Vagina (tissue), 2 donors: ENCODE data around the gene JAM3. TPM values are rescaled to one million over a fixed set of nuclear protein-coding genes. Genes with fewer than 3 reads are reported as not detected.

ENCODE experiments used
- DNase-seq, 2 donors: peaks; one replicate each; pipeline ENCODE4 v3.0.0-alpha.2; 2017; ENCODE audit errors: extremely low spot score in 2 of 2
- H3K27ac ChIP-seq: fragments of 200-600 bp; sonication (generic); one replicate; pipeline ENCODE4 v1.5.1; 2019
- H3K27me3 ChIP-seq: fragments of 200-600 bp; sonication (generic); one replicate; pipeline ENCODE4 v1.5.1; 2019
- H3K36me3 ChIP-seq, 2 donors: fragments of 200-600 bp; sonication (generic); one replicate each; pipeline ENCODE4 v1.5.1; 2017 to 2019
- H3K4me1 ChIP-seq: fragments of 200-600 bp; sonication (generic); one replicate; pipeline ENCODE4 v1.5.1; 2019
- H3K4me3 ChIP-seq, 2 donors: fragments of 200-600 bp; sonication (generic); 1 replicate in 1 of 2; 2 replicates in 1 of 2; pipeline ENCODE4 v1.5.1; 2016 to 2019
- H3K9me3 ChIP-seq: fragments of 200-600 bp; sonication (generic); one replicate; pipeline ENCODE4 v1.5.1; 2019
- POLR2A ChIP-seq, 2 donors: fragments of 450-650 bp; IDR thresholded peaks; one replicate each; pipeline ENCODE4 v1.6.1; 2017; ENCODE audit warnings: antibody characterized with exemption in 2 of 2, mild to moderate bottlenecking in 2 of 2, moderate library complexity in 2 of 2
- POLR2AphosphoS5 ChIP-seq, 2 donors: sonication (generic); formaldehyde crosslinking; IDR thresholded peaks; one replicate each; pipeline ENCODE4 v1.9.0; 2017; ENCODE audit warnings: antibody characterized with exemption in 2 of 2, mild to moderate bottlenecking in 2 of 2, low read depth in 1 of 2; ENCODE audit not compliant: insufficient read depth in 1 of 2
- intact Hi-C: fragments of 100-400 bp; cut with DNase I; formaldehyde crosslinking; loops from one replicate; pipeline ENCODE4 v1.15.1; 2023
- total RNA-seq: library from RNA; depleted of rRNA; stranded (reverse); fragments of >200 nt; gene quantifications from one replicate; pipeline ENCODE4 v1.2.3, GENCODE V29; 2016
- TF ChIP-seq, protein P1 (sequence below), 3 experiments: fragments of 450-650 bp in 2 of 3; fragments of 200-600 bp in 1 of 3; sonication (generic) in 1 of 3; IDR thresholded peaks; one replicate each; pipeline ENCODE4 v1.5.1; 2017 to 2019; ENCODE audit warnings: antibody characterized with exemption in 3 of 3, mild to moderate bottlenecking in 2 of 3, moderate library complexity in 2 of 3

JAM3 gene
- total RNA-seq, 1 donor from 2014 or later = 31.7 TPM

DNA sequence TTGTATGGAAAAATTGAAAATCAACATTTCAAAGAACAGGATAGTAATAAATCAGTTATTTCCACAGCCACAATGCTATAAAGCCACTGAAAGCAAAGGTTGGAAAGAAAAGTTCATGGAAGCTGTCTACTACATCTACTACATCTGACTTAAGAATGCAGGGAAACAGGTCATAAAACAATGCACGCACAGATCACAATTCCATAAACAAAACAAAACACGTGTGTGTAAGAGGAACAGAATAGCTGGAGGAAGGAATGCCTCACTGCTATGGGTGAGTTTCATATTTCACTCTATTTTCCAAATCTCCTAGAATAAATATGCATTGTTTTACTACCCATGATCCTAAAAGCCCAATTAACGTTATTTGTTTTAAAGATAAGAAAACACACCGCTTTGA lies 88.6 kb downstream of the JAM3 start:
- TF ChIP-seq POLR2A (IDR thresholded peaks at IDR 0.05) = no peak
- TF ChIP-seq POLR2AphosphoS5 (IDR thresholded peaks at IDR 0.05; ENCODE audit: insufficient read depth in 1 of 2, low read depth in 1 of 2) = no peak
- TF ChIP-seq, protein P1, sequence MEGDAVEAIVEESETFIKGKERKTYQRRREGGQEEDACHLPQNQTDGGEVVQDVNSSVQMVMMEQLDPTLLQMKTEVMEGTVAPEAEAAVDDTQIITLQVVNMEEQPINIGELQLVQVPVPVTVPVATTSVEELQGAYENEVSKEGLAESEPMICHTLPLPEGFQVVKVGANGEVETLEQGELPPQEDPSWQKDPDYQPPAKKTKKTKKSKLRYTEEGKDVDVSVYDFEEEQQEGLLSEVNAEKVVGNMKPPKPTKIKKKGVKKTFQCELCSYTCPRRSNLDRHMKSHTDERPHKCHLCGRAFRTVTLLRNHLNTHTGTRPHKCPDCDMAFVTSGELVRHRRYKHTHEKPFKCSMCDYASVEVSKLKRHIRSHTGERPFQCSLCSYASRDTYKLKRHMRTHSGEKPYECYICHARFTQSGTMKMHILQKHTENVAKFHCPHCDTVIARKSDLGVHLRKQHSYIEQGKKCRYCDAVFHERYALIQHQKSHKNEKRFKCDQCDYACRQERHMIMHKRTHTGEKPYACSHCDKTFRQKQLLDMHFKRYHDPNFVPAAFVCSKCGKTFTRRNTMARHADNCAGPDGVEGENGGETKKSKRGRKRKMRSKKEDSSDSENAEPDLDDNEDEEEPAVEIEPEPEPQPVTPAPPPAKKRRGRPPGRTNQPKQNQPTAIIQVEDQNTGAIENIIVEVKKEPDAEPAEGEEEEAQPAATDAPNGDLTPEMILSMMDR (IDR thresholded peaks at IDR 0.05) = no peak
- H3K27me3 ChIP-seq = no peaks in the 10 kb centered on the region
- DNase-seq = no peak
- H3K4me1 ChIP-seq = no peaks in the 10 kb centered on the region
- intact Hi-C loops = no loop called here
- H3K4me3 ChIP-seq = no peak overlapping the region
- H3K36me3 ChIP-seq = peaks cover 0 to 38% of the 10 kb centered on the region in 2 donors
- H3K27ac ChIP-seq = no peak overlapping the region
- H3K9me3 ChIP-seq = no peaks in the 10 kb centered on the region

DNA sequence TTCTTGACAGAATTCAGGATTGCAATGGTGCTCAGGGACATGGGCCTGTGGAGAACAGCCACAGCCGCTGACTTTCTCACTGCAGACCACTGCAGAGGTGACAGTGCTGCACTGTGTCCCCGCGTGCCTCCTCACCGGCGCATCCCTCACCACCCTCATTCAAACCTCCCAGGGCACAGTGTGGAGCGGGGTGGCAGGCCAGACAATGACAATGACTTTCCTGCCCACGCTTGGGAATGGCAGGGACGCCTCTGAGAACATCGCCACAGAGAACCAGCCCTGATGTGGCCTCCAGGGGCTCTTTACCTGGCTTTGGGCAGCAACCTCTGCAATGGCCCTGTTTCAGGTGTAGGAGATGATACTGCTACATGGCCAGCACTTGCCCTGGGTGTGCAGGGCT lies 89.2 kb downstream of the JAM3 start:
- Histone ChIP-seq H3K4me1 (no peaks in the 10 kb centered on the region), H3K27me3 (no peaks in the 10 kb centered on the region), H3K9me3 (no peaks in the 10 kb centered on the region), H3K36me3 (peaks cover 0 to 38% of the 10 kb centered on the region in 2 donors), H3K27ac (no peak overlapping the region), H3K4me3 (no peak overlapping the region)
- no peak for TF ChIP-seq POLR2A (IDR thresholded peaks at IDR 0.05)
- TF ChIP-seq POLR2AphosphoS5 (IDR thresholded peaks at IDR 0.05; ENCODE audit: insufficient read depth in 1 of 2, low read depth in 1 of 2) = no peak
- TF ChIP-seq, protein P1 (IDR thresholded peaks at IDR 0.05) = no peak
- intact Hi-C loops = no loop called here
- DNase-seq = no peak

DNA sequence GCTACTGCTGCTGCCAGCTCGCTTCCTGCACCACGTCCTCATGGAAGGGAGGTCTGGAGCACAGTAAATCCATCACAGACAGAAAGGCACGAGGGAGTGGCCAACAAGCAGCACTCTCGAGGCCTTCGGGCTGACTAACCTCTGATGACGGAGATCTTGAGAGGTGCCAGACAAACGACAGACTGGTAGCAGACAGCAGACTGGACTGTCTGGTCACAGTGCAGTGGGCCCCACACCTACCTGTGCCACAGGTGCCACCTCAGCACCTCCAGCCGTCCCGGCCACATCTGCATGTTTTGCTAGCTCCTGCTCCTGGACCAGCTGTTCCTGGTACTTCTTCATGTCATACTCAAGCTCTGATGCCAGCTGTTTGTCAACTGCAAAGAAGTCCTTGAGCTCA lies 90.8 kb downstream of the JAM3 start:
- DNase-seq = peak in 1 of 2 donors; percentile 56
- Histone ChIP-seq H3K4me3 (no peak overlapping the region), H3K4me1 (no peaks in the 10 kb centered on the region), H3K36me3 (peaks cover 0 to 38% of the 10 kb centered on the region in 2 donors), H3K27me3 (no peaks in the 10 kb centered on the region), H3K27ac (no peak overlapping the region), H3K9me3 (no peaks in the 10 kb centered on the region)
- TF ChIP-seq POLR2A (IDR thresholded peaks at IDR 0.05) (no peak), POLR2AphosphoS5 (IDR thresholded peaks at IDR 0.05; ENCODE audit: insufficient read depth in 1 of 2, low read depth in 1 of 2) (no peak)
- TF ChIP-seq, protein P1 (IDR thresholded peaks at IDR 0.05) = no peak
- intact Hi-C loops = no loop called here

DNA sequence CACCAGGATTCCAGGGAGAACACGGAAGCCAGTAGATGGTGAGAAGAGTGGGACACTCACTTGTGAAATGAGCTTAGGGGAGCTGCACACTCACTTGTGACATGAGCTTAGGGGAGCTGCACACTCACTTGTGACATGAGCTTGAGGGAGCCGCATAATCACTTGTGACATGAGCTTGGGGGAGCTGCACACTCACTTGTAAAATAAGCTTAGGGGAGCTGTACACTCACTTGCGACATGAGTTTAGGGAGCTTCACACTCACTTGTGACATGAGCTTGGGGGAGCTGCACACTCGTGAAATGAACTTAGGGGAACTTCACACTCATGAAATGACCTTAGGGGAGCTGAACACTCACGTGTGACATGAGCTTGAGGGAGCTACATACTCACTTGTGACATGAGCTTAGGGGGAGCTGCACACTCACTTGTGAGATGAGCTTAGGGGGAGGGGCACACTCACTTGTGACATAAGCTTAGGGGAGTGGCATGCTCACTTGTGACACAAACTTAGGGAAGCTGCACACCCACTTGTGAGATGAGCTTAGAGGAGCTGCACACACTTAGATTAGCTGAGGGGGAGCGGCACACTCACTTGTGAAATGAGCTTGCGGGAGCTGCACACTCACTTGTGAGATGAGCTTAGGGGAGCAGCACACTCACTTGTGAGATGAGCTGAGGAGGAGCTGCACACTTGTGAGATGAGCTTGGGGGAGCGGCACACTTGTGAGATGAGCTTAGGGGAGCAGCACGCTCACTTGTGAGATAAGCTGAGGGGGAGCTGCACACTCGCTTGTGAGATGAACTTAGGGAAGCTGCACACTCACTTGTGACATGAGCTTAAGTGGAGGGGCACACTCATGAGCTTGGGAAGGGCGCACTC lies 95.9 kb downstream of the JAM3 start:
- intact Hi-C loops = no loop called here
- peak in 1 of 2 donors; percentile 77 for DNase-seq
- peaks cover 0 to 33% of the 10 kb centered on the region in 2 donors for H3K36me3 ChIP-seq

More for the DNA sequence above, 95.9 kb downstream of the JAM3 start:
- Histone ChIP-seq H3K27ac (no peak overlapping the region), H3K27me3 (no peaks in the 10 kb centered on the region), H3K9me3 (no peaks in the 10 kb centered on the region), H3K4me3 (no peak overlapping the region), H3K4me1 (no peaks in the 10 kb centered on the region)
- TF ChIP-seq POLR2AphosphoS5 (IDR thresholded peaks at IDR 0.05; ENCODE audit: insufficient read depth in 1 of 2, low read depth in 1 of 2) (no peak), POLR2A (IDR thresholded peaks at IDR 0.05) (no peak)
- TF ChIP-seq, protein P1 (IDR thresholded peaks at IDR 0.05) = no peak
